Measurements from ENCODE around the gene FANCM.

- TF ChIP-seq FOXK2 (IDR thresholded peaks at IDR 0.05) (no peak), BHLHE40 (IDR thresholded peaks at IDR 0.05; ENCODE audit: borderline replicate concordance) (no peak), TARDBP (IDR thresholded peaks at IDR 0.05) (no peak), FOXA1 (IDR thresholded peaks at IDR 0.05) (no peak), HDGF (IDR thresholded peaks at IDR 0.05; ENCODE audit: borderline replicate concordance) (no peak), FOXM1 (IDR thresholded peaks at IDR 0.05; ENCODE audit: borderline replicate concordance) (no peak), SUZ12 (IDR thresholded peaks at IDR 0.05) (no peak)
Observed at GRCh38 chr14:45212231-45212630, 76.5 kb downstream of the FANCM start.
